Non-pigmented ciliary epithelial cell (primary cell): ENCODE measurements around the gene MFN1.

Source experiments
- DNase-seq: peaks from one replicate; pipeline ENCODE4 v3.0.0-alpha.2; 2010; ENCODE audit warnings: low read depth

The MFN1 gene

DNA sequence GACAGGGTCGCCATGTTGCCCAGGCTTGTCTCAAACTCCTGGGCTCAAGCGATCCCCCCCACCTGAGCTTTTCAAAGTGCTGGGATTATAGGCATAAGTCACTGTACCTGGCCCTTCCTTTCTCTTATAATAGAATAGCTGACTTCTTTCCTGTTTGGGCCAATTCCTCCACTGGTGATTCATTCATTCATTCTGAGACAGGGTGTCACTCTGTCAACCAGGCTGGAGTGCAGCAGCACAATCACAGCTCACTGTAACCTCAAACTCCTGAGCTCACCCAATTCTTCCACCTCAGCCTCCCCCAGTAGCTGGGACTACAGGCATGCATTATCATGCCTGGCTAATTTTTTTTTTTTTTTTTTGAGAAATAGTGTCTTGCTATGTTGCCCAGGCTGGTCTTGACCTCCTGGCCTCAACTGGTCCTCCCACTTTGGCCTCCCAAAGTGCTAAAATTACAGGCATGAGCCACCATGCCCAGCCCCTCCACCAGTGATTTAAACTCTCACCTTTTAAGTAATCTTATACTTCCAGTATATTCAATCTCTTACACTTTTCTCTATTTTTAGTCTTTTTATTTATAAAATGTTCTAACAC is 82.9 kb downstream of the MFN1 start:
- no peak for DNase-seq

DNA sequence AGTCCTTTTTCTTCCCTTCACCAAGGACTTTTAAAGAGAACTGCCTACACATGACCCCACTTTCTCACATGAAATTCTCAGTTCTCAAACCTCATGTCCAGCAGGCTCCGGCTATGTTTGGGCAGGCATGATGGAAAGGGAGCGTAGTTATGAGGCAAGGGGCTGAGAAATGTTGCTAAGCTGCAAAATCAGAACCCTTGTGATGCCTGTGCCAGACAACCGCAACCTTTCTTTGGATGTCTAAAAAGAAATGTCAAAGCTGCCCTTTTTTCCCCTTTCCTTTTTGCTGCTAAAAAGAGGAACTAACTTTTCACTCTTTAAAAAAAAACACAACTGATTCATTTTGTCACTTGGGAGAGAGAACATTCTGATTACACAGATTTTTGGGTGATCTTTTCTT is 84.5 kb downstream of the MFN1 start:
- DNase-seq = no peak

DNA sequence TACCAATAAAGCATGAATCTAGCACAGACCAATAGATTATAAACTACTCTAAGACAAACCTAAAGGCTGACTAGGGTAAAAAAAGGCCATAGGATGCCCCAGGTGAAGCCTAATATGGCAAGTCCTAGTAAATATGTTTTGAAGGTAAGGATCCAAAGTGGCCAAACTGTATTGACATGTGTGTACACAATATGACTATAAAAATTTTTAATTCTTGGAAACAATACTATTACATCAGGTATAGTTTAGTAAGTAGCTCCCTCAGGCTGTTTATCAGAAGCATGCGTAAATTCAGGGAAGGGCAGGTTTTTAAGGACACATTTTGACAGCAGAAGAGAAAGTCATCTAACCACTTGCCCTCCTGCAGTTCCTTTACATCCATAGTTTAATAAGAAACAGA is 84.9 kb downstream of the MFN1 start:
- no peak for DNase-seq

DNA sequence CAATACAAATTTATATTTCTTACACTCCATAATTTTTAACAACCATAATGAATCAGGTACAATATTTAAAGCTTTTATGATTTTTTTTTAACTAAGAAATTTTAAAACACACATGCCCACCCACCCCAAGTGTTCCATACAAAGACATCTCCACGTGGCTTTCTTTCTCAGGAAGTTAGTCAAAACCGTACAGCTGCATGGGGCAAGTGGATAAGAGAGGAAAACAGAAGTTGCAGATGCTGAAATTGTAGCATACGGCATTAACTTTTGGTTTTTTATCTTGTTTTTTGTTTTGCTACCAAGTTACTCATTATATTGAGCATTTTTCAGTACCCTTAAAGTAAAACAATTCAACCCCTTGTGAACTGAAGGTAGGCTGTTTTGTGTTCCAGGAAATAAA is 89.0 kb downstream of the MFN1 start:
- DNase-seq = no peak

DNA sequence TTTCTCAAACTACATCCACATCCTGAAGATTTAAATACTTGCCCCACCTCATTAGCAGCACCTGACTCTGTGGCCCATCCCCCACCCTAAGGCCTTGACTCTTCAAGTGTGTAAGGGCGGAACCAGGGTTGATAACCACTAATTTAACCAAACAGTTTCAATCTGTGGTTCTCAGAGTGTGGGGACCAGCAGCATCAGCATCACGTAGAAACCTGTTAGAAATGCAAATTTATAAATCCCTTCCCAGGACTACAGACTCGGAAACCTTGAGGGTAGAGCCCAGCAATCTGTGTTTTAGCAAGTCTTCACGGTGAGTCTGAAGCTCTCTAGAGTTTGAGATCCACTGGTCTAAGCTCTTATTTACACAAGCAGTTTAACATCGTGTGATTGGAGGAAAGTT is 91.3 kb downstream of the MFN1 start:
- no peak for DNase-seq
